Suprapubic skin (tissue), 4 donors: ENCODE measurements around the gene PSG11.
"Not testable (repeated sequence)": the region's sequence is repeated elsewhere in the genome, so short reads cannot be mapped to it uniquely, and the experiment has no call there.

Source experiments
- EP300 ChIP-seq: sonication (generic); formaldehyde crosslinking; IDR thresholded peaks from one replicate; pipeline ENCODE4 v1.6.1; 2017; ENCODE audit warnings: antibody characterized with exemption
- POLR2A ChIP-seq, 2 donors: fragments of 450-650 bp; IDR thresholded peaks; one replicate each; pipeline ENCODE4 v1.6.1; 2017; ENCODE audit warnings: antibody characterized with exemption in 2 of 2, mild to moderate bottlenecking in 2 of 2, moderate library complexity in 2 of 2
- POLR2AphosphoS5 ChIP-seq, 3 donors: sonication (generic); formaldehyde crosslinking; IDR thresholded peaks; one replicate each; pipeline ENCODE4 v1.6.1; 2017; ENCODE audit warnings: antibody characterized with exemption in 3 of 3
- TF ChIP-seq, protein P1 (sequence below), 2 donors: fragments of 200-600 bp in 1 of 2; fragments of 450-650 bp in 1 of 2; sonication (generic) in 1 of 2; IDR thresholded peaks; one replicate each; pipeline ENCODE4 v1.5.1; 2016 to 2019; ENCODE audit warnings: antibody characterized with exemption in 2 of 2, mild to moderate bottlenecking in 1 of 2, moderate library complexity in 1 of 2

GRCh38 chr19:43059482-43059881 lies 33.2 kb upstream of the PSG11 start:
- TF ChIP-seq, protein P1, sequence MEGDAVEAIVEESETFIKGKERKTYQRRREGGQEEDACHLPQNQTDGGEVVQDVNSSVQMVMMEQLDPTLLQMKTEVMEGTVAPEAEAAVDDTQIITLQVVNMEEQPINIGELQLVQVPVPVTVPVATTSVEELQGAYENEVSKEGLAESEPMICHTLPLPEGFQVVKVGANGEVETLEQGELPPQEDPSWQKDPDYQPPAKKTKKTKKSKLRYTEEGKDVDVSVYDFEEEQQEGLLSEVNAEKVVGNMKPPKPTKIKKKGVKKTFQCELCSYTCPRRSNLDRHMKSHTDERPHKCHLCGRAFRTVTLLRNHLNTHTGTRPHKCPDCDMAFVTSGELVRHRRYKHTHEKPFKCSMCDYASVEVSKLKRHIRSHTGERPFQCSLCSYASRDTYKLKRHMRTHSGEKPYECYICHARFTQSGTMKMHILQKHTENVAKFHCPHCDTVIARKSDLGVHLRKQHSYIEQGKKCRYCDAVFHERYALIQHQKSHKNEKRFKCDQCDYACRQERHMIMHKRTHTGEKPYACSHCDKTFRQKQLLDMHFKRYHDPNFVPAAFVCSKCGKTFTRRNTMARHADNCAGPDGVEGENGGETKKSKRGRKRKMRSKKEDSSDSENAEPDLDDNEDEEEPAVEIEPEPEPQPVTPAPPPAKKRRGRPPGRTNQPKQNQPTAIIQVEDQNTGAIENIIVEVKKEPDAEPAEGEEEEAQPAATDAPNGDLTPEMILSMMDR (IDR thresholded peaks at IDR 0.05): not testable (repeated sequence)
- TF ChIP-seq POLR2AphosphoS5 (IDR thresholded peaks at IDR 0.05); POLR2A (IDR thresholded peaks at IDR 0.05); EP300: not testable (repeated sequence)
